OCI-LY1 (cell line): ENCODE results near the gene TSPAN32.

Source experiments
- H2AFZ ChIP-seq: fragments of 200-600 bp; sonication (generic), shearing (Covaris generic); 2 replicates; pipeline ENCODE4 v1.6.0; 2014; ENCODE audit warnings: antibody characterized with exemption, mild to moderate bottlenecking, low read length
- H3F3A ChIP-seq: fragments of 200-600 bp; sonication (generic), shearing (Covaris generic); 2 replicates; pipeline ENCODE4 v1.6.0; 2014; ENCODE audit warnings: mild to moderate bottlenecking, antibody characterized with exemption, low read length, moderate library complexity; ENCODE audit not compliant: insufficient read depth
- H3K27ac ChIP-seq: fragments of 200-600 bp; sonication (generic); 2 replicates; pipeline ENCODE4 v1.5.1; 2014; ENCODE audit warnings: low read length, mixed run types, mild to moderate bottlenecking, low read depth; ENCODE audit not compliant: poor library complexity, severe bottlenecking
- H3K27me3 ChIP-seq: fragments of 200-600 bp; sonication (generic); 2 replicates; pipeline ENCODE4 v1.6.0; 2014; ENCODE audit warnings: antibody characterized with exemption, mild to moderate bottlenecking, low read length, moderate library complexity; ENCODE audit not compliant: insufficient read depth
- H3K36me3 ChIP-seq: fragments of 200-600 bp; sonication (generic); 2 replicates; pipeline ENCODE4 v1.6.1; 2014; ENCODE audit warnings: mild to moderate bottlenecking, antibody characterized with exemption, low read length, moderate library complexity, mixed read lengths; ENCODE audit not compliant: insufficient read depth
- H3K4me1 ChIP-seq: fragments of 200-600 bp; sonication (generic); 2 replicates; pipeline ENCODE4 v1.5.1; 2014; ENCODE audit warnings: mild to moderate bottlenecking, low read length, moderate library complexity; ENCODE audit not compliant: insufficient read depth, severe bottlenecking
- H3K4me2 ChIP-seq: fragments of 200-600 bp; sonication (generic), shearing (Covaris generic); 2 replicates; pipeline ENCODE4 v1.6.1; 2014; ENCODE audit warnings: low read length
- H3K4me3 ChIP-seq: fragments of 200-600 bp; sonication (generic); 2 replicates; pipeline ENCODE4 v1.5.1; 2014; ENCODE audit warnings: low read length, low read depth, mild to moderate bottlenecking, mixed read lengths; ENCODE audit not compliant: poor library complexity, severe bottlenecking
- H3K79me2 ChIP-seq: fragments of 200-600 bp; shearing (Covaris generic); 2 replicates; pipeline ENCODE4 v1.6.1; 2016; ENCODE audit warnings: mixed run types, low read length, mixed read lengths; ENCODE audit not compliant: insufficient read depth
- H3K9ac ChIP-seq: fragments of 200-600 bp; sonication (generic), shearing (Covaris generic); 2 replicates; pipeline ENCODE4 v1.6.1; 2014; ENCODE audit warnings: mild to moderate bottlenecking, low read length, mixed read lengths
- H3K9me2 ChIP-seq: fragments of 200-600 bp; sonication (generic), shearing (Covaris generic); 2 replicates; pipeline ENCODE4 v1.6.1; 2014; ENCODE audit warnings: low read depth, mild to moderate bottlenecking, low read length, mixed read lengths
- H3K9me3 ChIP-seq: fragments of 200-600 bp; shearing (Covaris generic); 2 replicates; pipeline ENCODE4 v1.6.1; 2014; ENCODE audit warnings: low read length, mixed read lengths
- H4K20me1 ChIP-seq: fragments of 200-600 bp; sonication (generic), shearing (Covaris generic); 2 replicates; pipeline ENCODE4 v1.6.0; 2016; ENCODE audit warnings: mild to moderate bottlenecking, low read length; ENCODE audit not compliant: insufficient read depth
- EZH2 ChIP-seq: fragments of 200-600 bp; sonication (generic), shearing (Covaris generic); IDR thresholded peaks from 2 replicates; pipeline ENCODE4 v1.8.0; 2017; ENCODE audit warnings: borderline replicate concordance, mixed run types, mild to moderate bottlenecking, antibody characterized with exemption, low read length, moderate library complexity, mixed read lengths
- TF ChIP-seq, protein P1 (sequence below): fragments of 200-600 bp; sonication (generic), shearing (Covaris generic); IDR thresholded peaks from 2 replicates; pipeline ENCODE4 v1.5.1; 2017; ENCODE audit warnings: mild to moderate bottlenecking, antibody characterized with exemption, low read length, moderate library complexity, mixed read lengths

Gene TSPAN32, protein sequence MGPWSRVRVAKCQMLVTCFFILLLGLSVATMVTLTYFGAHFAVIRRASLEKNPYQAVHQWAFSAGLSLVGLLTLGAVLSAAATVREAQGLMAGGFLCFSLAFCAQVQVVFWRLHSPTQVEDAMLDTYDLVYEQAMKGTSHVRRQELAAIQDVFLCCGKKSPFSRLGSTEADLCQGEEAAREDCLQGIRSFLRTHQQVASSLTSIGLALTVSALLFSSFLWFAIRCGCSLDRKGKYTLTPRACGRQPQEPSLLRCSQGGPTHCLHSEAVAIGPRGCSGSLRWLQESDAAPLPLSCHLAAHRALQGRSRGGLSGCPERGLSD

DNA sequence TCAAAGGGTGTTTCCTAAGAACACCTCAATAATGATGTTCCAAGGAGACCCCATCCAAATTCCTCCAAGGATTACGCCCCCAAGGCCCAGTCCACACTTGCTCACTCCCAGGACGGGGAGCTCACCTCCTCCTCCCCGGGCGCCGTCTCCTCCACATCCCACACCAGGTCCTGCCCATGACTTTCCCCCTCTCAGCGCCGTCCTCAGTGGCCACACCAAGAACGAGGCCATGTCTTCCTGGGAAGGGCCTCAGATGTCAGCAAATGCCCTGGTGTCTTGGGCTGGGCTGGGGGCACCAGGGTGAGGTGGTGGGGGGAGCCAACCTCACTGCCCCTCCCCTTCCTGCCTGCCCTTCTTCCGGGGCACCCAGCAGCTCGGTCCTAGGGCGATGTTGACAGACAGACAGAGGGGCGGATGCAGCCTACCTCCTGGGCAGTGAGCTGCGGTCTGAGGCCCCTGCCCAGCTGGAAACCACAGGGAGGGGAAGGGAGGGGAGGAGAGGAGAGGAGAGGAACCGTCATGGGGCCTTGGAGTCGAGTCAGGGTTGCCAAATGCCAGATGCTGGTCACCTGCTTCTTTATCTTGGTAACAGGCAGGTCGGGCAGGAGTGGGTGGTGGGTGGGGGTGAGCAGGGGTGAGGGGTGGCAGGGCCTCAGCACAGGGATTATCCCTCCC is at the start of gene TSPAN32, which contains the start of gene C11orf21:
TSPAN32 (plus strand) TSS at position 383 of the 675 bp plus-strand sequence; CDS start at position 520, 137 bp downstream.
C11orf21 (minus strand) TSS at position 288 of the 675 bp plus-strand sequence; CDS start at position 178, 110 bp downstream.
- H2AFZ ChIP-seq = no peak within 1 kb of the TSS
- no peak within 1 kb of the TSS for H3K4me3 ChIP-seq
- H3K4me1 ChIP-seq = no peaks in the 10 kb centered on the region
- H3K27ac ChIP-seq = no peak within 1 kb of the TSS
- no peak for TF ChIP-seq EZH2
- TF ChIP-seq, protein P1, sequence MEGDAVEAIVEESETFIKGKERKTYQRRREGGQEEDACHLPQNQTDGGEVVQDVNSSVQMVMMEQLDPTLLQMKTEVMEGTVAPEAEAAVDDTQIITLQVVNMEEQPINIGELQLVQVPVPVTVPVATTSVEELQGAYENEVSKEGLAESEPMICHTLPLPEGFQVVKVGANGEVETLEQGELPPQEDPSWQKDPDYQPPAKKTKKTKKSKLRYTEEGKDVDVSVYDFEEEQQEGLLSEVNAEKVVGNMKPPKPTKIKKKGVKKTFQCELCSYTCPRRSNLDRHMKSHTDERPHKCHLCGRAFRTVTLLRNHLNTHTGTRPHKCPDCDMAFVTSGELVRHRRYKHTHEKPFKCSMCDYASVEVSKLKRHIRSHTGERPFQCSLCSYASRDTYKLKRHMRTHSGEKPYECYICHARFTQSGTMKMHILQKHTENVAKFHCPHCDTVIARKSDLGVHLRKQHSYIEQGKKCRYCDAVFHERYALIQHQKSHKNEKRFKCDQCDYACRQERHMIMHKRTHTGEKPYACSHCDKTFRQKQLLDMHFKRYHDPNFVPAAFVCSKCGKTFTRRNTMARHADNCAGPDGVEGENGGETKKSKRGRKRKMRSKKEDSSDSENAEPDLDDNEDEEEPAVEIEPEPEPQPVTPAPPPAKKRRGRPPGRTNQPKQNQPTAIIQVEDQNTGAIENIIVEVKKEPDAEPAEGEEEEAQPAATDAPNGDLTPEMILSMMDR = no peak
- H3K36me3 ChIP-seq = no peaks in the 10 kb centered on the region
- no peaks in the 10 kb centered on the region for H3K79me2 ChIP-seq
- peaks cover 3% of the 10 kb centered on the region; the same call in 1 of the 2 replicates for H3K27me3 ChIP-seq
- H3K4me2 ChIP-seq = no peak within 1 kb of the TSS
- H3K9ac ChIP-seq = no peak within 1 kb of the TSS
- no peaks in the 10 kb centered on the region for H4K20me1 ChIP-seq
- H3F3A ChIP-seq = no peaks in the 10 kb centered on the region
- no peaks in the 10 kb centered on the region for H3K9me3 ChIP-seq
- H3K9me2 ChIP-seq = no peaks in the 10 kb centered on the region

DNA sequence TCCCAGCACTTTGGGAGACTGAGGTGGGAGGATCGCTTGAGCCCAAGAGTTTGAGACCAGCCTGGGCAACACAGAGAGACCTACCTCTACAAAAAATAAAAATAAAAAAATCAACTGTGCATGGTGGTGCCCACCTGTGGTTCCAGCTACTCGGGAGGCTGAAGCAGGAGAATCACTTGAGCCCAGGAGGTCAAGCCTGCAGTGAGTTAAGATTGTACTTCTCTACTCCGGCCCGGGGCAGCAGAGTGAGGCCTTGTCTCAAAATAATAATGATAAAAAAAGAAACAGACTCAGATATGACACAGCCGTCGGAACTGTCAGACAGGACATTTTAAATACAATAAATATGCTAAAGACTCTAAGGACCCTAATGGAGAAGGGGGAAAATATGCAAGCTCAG is 49.8 kb upstream of the TSPAN32 start:
- Histone ChIP-seq H3K4me3 (no peak overlapping the region), H3F3A (no peaks in the 10 kb centered on the region), H3K27ac (no peak overlapping the region), H3K4me1 (no peaks in the 10 kb centered on the region), H3K36me3 (no peaks in the 10 kb centered on the region), H3K27me3 (no peaks in the 10 kb centered on the region), H2AFZ (no peak overlapping the region), H3K9me3 (no peaks in the 10 kb centered on the region), H3K9ac (no peak overlapping the region), H3K9me2 (no peaks in the 10 kb centered on the region), H4K20me1 (no peaks in the 10 kb centered on the region), H3K4me2 (no peak overlapping the region), H3K79me2 (no peaks in the 10 kb centered on the region)
- TF ChIP-seq, protein P1 = no peak
- TF ChIP-seq EZH2 = no peak

DNA sequence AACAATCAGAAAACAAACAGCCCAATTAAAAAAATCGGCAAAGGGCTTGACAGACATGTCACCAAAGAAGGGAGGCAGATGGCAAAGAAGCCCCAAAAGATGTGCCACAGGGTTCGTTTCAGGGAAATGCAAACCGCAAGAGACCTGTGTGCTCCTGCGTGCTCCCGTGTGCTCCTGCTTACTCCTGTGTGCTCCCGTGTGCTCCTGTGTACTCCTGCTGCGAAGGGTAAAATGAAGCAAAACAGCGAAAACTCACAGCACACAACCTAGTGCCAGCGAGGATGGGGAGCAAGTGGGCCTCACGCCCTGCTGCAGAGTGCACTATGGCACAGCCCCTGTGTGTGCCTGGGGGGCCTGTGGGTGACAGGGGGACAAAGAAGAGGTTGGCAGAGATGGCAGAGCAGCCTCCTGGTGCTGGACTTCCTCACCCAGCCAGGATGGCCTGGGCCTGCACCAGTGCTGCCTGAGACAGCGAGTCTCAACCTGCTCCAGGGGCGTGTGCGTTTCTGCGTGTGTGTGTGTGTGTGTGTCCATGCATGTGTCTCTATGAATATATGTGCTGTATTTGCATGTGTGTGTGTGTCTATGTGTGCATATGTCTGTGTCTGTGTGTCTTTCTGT is 45.4 kb upstream of the TSPAN32 start:
- H3K4me1 ChIP-seq = no peaks in the 10 kb centered on the region
- H3K9me3 ChIP-seq = no peaks in the 10 kb centered on the region
- TF ChIP-seq, protein P1 = no peak
- no peak for TF ChIP-seq EZH2
- H2AFZ ChIP-seq = no peak overlapping the region
- no peaks in the 10 kb centered on the region for H3K9me2 ChIP-seq
- H3K79me2 ChIP-seq = no peaks in the 10 kb centered on the region
- H3K4me2 ChIP-seq = no peak overlapping the region
- no peak overlapping the region for H3K27ac ChIP-seq
- H3K4me3 ChIP-seq = no peak overlapping the region
- H3F3A ChIP-seq = no peaks in the 10 kb centered on the region
- no peaks in the 10 kb centered on the region; the same call in 1 of the 2 replicates for H3K27me3 ChIP-seq
- H4K20me1 ChIP-seq = no peaks in the 10 kb centered on the region
- no peak overlapping the region for H3K9ac ChIP-seq
- H3K36me3 ChIP-seq = no peaks in the 10 kb centered on the region
